ENCODE measurements around the gene ATP6V1F.

The ATP6V1F gene

DNA sequence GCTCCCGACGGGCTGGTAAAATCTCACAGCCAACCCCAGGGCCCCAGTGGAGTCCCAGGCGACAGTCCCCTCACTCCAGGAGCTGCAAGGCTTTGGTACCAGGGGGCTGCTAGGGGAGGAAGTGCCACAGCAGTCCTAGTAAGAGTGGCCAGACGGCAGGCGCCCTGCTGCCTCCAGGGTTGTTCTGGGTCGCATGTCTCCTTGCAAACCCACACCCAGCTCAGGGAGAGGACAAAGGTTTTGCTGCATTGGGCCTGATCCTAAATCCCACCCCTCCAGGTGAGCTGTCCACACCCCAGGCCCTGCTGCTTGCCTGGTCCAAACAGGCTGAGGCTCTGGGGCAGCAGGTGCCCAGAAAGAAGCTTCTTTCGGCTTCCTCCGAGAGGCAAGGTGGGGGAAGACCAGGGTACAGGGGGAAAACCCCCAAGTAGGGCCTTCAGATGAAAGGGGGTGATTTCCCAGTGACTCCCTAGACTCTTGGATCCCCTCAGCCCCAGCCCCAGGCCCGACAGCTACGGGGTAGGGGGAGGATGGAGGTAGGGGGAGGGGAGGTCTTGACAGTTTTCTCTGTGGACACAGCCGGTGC lies 52.0 kb downstream of the ATP6V1F start:
- in situ Hi-C loops (cut with HindIII; ENCODE audit: low sequenced_read_pairs), result no loop called here

DNA sequence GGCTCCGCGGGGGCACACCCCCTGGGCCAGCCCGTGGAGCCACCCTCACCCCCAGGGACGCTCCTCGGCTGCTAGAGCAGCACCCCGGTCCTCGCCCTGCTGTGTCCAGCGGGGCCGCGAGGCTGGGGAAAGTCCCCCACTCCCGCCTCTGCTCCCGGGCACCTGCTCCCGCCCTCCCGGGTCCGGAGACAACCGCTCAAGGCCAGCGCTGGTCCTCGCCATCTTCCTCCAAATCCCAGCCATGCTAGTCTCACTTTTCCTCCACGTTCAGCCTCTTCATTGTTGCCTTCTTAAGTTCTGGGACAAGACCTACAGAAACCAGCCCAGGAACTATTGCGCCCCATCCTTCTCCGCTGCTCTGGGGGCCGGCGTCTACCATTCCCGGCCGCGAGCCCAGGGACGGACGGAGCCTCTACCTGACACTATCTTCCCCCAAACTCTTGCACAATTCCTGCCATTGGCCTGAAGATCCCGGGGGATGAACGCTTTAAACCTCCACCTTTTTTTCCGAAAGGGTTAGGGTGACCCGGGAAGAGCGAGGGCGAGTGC lies 52.7 kb downstream of the ATP6V1F start:
- no peak overlapping the region for H3K4me3 ChIP-seq (ENCODE audit: low read depth, low read length)
- DNase-seq (ENCODE audit: low read depth), result no peak
- TF ChIP-seq, protein P1, sequence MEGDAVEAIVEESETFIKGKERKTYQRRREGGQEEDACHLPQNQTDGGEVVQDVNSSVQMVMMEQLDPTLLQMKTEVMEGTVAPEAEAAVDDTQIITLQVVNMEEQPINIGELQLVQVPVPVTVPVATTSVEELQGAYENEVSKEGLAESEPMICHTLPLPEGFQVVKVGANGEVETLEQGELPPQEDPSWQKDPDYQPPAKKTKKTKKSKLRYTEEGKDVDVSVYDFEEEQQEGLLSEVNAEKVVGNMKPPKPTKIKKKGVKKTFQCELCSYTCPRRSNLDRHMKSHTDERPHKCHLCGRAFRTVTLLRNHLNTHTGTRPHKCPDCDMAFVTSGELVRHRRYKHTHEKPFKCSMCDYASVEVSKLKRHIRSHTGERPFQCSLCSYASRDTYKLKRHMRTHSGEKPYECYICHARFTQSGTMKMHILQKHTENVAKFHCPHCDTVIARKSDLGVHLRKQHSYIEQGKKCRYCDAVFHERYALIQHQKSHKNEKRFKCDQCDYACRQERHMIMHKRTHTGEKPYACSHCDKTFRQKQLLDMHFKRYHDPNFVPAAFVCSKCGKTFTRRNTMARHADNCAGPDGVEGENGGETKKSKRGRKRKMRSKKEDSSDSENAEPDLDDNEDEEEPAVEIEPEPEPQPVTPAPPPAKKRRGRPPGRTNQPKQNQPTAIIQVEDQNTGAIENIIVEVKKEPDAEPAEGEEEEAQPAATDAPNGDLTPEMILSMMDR (IDR thresholded peaks at IDR 0.05; ENCODE audit: low read depth, low read length, missing control alignments), result no peak
- in situ Hi-C loops (cut with HindIII; ENCODE audit: low sequenced_read_pairs), result no loop called here

More for the DNA sequence above, 52.0 kb downstream of the ATP6V1F start:
- TF ChIP-seq, protein P1 (IDR thresholded peaks at IDR 0.05; ENCODE audit: low read depth, low read length, missing control alignments), result no peak
- H3K4me3 ChIP-seq (ENCODE audit: low read depth, low read length), result no peak overlapping the region
- DNase-seq (ENCODE audit: low read depth), result no peak
